Activated CD4-positive, alpha-beta T cell treated with anti-CD3 and anti-CD28 coated beads, Interleukin-2, Interleukin-4, amounts not matched to agents 100 ng/mL and 50 ng/mL, durations not matched to agents 16 hours and 8 hours (primary cell): ENCODE results near the gene SLC25A2.
"Not testable (repeated sequence)": the region's sequence is repeated elsewhere in the genome, so short reads cannot be mapped to it uniquely, and the experiment has no call there.

Source experiments
- DNase-seq: peaks from one replicate; pipeline ENCODE4 v3.0.0-alpha.2; 2020; ENCODE audit warnings: low spot score

Gene SLC25A2

DNA sequence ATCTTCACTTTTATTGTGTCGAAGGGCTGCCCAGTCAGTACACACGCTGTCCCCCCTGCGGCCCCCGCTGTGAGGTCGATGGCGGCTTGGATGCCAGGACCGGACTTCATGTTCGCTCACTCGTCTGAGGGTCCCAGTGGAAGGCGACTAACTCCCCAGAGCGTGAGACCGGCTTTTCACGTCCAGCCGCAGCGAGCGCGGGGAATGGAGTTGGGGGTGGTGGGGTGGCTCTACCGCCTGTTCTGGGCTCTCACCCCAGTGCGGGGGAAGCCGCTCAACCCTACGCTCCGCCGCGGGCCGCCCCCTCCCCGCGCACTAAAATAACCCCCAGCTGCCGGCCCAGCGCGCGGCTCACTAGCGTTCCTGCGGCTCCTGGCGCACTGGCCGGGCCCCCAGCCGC lies at the start of gene SLC25A2:
TSS of gene SLC25A2 (minus strand) at position 294 of the 400 bp plus-strand sequence. CDS start at position 110, 184 bp downstream.
- no peak for DNase-seq

GRCh38 chr5:141351591-141351990 lies 47.7 kb upstream of the SLC25A2 start:
- no peak for DNase-seq

- DNase-seq: peak; percentile 25
Measured at GRCh38 chr5:141349917-141350619, 46.2 kb upstream of the SLC25A2 start, which contains the start of gene PCDHGB1. PCDHGB1 (plus strand) TSS chr5:141350099; CDS start chr5:141350261, 162 bp downstream.

- DNase-seq: not testable (repeated sequence)
Measured at GRCh38 chr5:141346017-141346416, 42.2 kb upstream of the SLC25A2 start.

- no peak for DNase-seq
Measured at GRCh38 chr5:141345327-141345726, 41.5 kb upstream of the SLC25A2 start.

DNA sequence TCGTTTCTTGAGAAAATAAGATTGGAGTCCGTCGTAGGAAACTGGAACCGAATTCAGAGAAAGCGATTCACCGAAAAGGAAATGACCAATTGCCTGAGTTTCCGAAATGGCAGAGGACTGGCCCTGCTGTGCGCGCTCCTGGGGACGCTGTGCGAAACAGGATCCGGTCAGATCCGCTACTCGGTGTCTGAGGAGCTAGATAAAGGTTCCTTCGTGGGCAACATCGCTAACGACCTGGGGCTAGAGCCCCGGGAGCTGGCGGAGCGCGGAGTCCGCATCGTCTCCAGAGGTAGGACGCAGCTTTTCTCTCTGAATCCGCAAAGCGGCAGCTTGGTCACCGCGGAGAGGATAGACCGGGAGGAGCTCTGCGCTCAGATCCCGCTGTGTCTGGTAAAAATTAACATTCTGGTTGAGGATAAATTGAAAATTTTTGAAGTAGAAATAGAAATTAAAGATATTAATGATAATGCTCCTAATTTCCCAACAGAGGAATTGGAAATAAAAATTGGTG lies 40.2 kb upstream of the SLC25A2 start:
- no peak for DNase-seq

GRCh38 chr5:141343242-141343952 lies 39.5 kb upstream of the SLC25A2 start, which contains the start of gene PCDHGA3:
PCDHGA3 (plus strand) TSS chr5:141343829; CDS start chr5:141344034, 205 bp downstream.
- peak; percentile 11 for DNase-seq

GRCh38 chr5:141342773-141343172 lies 38.9 kb upstream of the SLC25A2 start:
- no peak for DNase-seq

GRCh38 chr5:141340781-141341354 lies 37.0 kb upstream of the SLC25A2 start:
- DNase-seq: not testable (repeated sequence)

DNA sequence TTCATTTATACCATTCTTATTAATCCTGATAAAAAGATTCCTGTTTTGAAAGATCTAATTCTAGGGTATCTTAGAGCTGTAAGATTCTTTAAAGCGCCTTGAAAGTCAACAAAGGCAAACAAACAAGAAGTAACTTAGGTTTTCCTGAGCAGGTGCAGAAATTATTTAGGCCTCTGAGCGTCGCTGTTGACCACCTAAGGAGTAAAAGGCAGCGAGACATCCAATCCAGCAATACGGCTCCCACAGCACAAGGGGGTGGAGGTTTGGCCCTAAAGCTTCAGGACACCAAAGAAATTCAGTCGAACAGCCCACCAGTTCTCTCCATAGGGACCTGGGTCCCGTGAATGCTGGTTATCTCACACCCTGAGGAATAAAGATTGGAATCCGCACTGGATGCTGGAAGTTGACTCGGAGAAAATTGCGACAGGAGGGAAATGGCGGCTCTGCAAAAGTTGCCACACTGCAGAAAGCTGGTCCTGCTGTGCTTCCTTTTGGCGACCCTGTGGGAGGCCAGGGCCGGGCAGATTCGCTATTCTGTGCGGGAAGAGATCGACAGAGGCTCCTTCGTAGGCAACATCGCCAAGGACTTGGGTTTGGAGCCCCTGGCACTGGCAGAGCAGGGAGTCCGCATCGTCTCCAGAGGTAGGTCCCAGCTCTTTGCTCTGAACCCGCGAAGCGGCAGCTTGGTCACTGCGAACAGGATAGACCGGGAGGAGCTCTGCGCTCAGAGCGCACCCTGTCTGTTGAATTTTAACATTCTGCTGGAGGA lies 34.9 kb upstream of the SLC25A2 start, which contains the start of gene PCDHGA2:
TSS of gene PCDHGA2 (plus strand) at position 223 of the 769 bp plus-strand sequence.
- DNase-seq: no peak

GRCh38 chr5:141332571-141332970 lies 28.7 kb upstream of the SLC25A2 start:
- not testable (repeated sequence) for DNase-seq

- peak; percentile 9 for DNase-seq
Measured at GRCh38 chr5:141330299-141331080, 26.6 kb upstream of the SLC25A2 start, which contains the start of gene PCDHGA1. PCDHGA1 (plus strand) TSS chr5:141330514.

- no peak for DNase-seq
Measured at GRCh38 chr5:141328231-141328630, 24.4 kb upstream of the SLC25A2 start.

- DNase-seq: peak; percentile 51
Measured at GRCh38 chr5:141326088-141326854, 22.4 kb upstream of the SLC25A2 start.

DNA sequence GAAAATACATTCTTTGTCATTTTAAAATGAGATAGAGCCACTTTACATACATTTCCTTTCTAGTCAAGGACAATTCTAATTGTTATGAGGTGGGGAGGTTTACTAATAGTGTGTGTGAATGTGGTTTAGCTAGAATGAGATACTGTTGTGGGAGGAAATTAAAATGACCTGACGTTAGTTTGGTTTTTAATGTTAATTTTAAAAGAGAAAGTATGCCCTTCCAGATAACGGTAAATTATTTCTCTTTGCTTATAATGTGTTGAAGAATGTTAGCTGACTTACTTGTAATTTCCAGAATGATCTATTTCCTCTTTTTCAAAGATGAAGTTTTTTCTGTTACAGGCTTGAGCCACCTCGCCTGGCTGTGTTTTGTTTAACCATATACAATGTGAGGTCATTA lies 18.4 kb upstream of the SLC25A2 start:
- DNase-seq: no peak

DNA sequence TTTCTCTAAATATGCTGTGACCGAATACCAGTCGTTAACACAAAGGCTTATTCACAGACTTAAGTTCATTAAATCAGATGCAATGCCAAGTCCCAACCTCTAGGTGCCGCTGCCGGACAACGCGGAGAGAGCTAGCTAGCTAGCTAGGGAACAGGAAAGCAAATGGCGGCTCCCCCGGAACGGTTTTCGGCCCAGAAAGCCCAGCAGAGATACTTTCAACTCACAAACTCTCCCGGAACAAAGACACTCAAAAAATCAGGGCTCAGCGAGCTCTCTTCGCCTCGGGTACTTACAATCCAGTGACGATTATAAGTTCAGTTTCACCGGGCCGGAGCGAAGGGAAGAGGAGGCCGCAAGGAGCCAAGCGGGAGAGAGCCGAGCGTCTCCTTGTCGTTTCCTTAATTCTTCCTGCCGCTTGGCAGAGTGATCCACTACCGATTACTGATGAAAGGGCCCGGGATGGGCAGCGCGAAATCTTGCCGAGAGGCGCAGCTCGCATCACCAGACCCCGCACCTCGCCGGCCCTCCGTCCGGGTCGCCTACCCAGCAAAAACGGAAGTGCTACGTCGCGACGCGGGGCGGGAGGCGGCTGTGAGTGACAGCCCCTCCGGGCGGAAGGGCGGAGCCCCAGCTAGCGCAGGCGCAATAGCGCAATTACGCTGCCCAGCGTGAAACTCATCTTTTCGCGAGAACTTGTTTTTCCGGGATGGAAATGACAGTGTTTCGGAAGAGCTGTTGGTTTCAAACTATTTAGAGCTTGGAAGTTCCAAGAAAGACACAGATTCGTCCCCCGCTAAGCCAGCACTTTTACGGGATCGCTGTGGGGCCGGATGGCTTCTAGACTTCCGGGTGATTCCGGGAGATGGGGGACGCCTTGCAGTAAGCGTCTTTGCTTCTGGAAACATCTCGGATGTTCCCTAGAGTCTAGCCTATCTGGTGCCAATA lies 16.6 kb upstream of the SLC25A2 start, which contains the start of gene TAF7:
TSS of gene TAF7 (minus strand) at position 560 of the 945 bp plus-strand sequence. CDS start 740 bp downstream, outside the sequence.
- peak; percentile 93 for DNase-seq

DNA sequence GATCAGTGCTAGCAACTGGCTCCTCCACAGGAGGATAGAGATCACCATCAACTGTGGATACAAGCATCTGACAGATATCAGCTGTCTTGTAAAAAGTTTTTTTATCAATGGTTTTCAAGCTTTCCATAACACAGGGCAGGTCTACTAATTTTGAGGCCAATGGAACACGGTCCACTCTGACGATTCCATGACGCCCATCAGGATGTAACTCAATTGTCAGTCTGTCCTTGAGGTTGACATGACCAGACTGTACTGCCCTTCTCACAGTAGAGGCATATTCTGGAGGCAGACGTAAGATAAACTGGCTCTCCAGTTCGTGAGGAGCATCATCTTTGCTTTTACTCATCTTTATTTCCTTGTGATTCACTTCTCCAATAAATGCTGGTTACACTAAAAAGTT lies 15.8 kb upstream of the SLC25A2 start:
- DNase-seq: no peak

GRCh38 chr5:141319202-141319601 lies 15.4 kb upstream of the SLC25A2 start:
- no peak for DNase-seq

DNA sequence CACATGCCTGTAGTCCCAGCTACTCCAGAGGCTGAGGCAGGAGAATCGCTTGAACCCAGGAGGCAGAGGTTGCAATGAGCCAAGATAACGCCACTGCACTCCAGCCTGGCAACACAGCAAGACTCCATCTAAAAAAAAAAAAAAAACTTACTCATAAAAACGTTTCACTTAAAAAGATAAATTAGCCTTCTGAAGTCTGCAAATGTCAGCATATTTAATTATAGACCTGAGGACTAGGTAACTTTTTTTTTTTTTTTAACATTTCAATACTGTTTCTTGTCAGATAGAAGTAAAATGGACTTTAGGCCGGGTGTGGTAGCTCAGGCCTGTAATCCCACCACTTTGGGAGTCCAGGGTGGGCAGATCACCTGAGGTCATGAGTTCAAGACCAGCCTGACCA lies 13.1 kb upstream of the SLC25A2 start:
- not testable (repeated sequence) for DNase-seq
